Karpas-422 (cell line): ENCODE results near the gene P2RX1. TPM values are rescaled to one million over a fixed set of nuclear protein-coding genes. Genes with fewer than 3 reads are reported as not detected.
A peak's percentile ranks its signal among the peaks of the same experiment; 100 is the strongest.

Experiments
- DNase-seq: peaks from one replicate; pipeline ENCODE4 v3.0.0-alpha.2; 2015
- H2AFZ ChIP-seq: fragments of 200-600 bp; sonication (generic); 2 replicates; pipeline ENCODE4 v1.6.1; 2014; ENCODE audit warnings: antibody characterized with exemption, low read length, mixed read lengths
- H3K27ac ChIP-seq: fragments of 200-600 bp; sonication (generic); 2 replicates; pipeline ENCODE4 v1.5.1; 2014; ENCODE audit warnings: mild to moderate bottlenecking, low read length, moderate library complexity
- H3K27me3 ChIP-seq: fragments of 200-600 bp; sonication (generic); 2 replicates; pipeline ENCODE4 v1.6.1; 2014; ENCODE audit warnings: low read length, mixed read lengths
- H3K36me3 ChIP-seq: fragments of 200-600 bp; sonication (generic); 2 replicates; pipeline ENCODE4 v1.6.1; 2014; ENCODE audit warnings: low read length, mixed read lengths; ENCODE audit not compliant: insufficient read depth
- H3K4me1 ChIP-seq: fragments of 200-600 bp; sonication (generic); 2 replicates; pipeline ENCODE4 v1.6.1; 2014; ENCODE audit warnings: mild to moderate bottlenecking, low read length, mixed read lengths
- H3K4me2 ChIP-seq: fragments of 200-600 bp; sonication (generic); 2 replicates; pipeline ENCODE4 v1.6.1; 2014; ENCODE audit warnings: low read length, low read depth, mild to moderate bottlenecking; ENCODE audit not compliant: poor library complexity, severe bottlenecking
- H3K4me3 ChIP-seq: fragments of 200-600 bp; sonication (generic); 2 replicates; pipeline ENCODE4 v1.5.1; 2014; ENCODE audit warnings: mild to moderate bottlenecking, antibody characterized with exemption, low read length, mixed read lengths
- H3K79me2 ChIP-seq: fragments of 200-600 bp; sonication (generic); 2 replicates; pipeline ENCODE4 v1.6.1; 2014; ENCODE audit warnings: mild to moderate bottlenecking, low read length, mixed read lengths
- H3K9ac ChIP-seq: fragments of 200-600 bp; sonication (generic); 2 replicates; pipeline ENCODE4 v1.6.0; 2014; ENCODE audit warnings: low read length
- H3K9me2 ChIP-seq: fragments of 200-600 bp; sonication (generic), shearing (Covaris generic); replicated peaks from 2 replicates; pipeline ENCODE4 v1.6.0; 2014; ENCODE audit warnings: mild to moderate bottlenecking, low read length, moderate library complexity; ENCODE audit not compliant: insufficient read depth
- H3K9me3 ChIP-seq: fragments of 300-700, 200-600 bp; sonication (generic); 2 replicates; pipeline ENCODE4 v1.6.1; 2014; ENCODE audit warnings: low read length, mixed read lengths
- H4K20me1 ChIP-seq: fragments of 200-600 bp; sonication (generic); 2 replicates; pipeline ENCODE4 v1.6.1; 2014; ENCODE audit warnings: mild to moderate bottlenecking, antibody characterized with exemption, low read length, low read depth; ENCODE audit not compliant: insufficient read depth
- total RNA-seq: library from RNA; depleted of rRNA; stranded (reverse); fragments of >200 nt; shearing (Covaris generic); gene quantifications from 2 replicates; pipeline ENCODE4 v1.2.3, GENCODE V29; 2014; ENCODE audit warnings: low replicate concordance

The P2RX1 gene
- total RNA-seq, 1 experiment from 2014 or later = not detected

- no peak for DNase-seq
- Histone ChIP-seq H3K4me2 (no peak overlapping the region), H3K27ac (no peak overlapping the region), H2AFZ (no peak overlapping the region), H3K27me3 (no peaks in the 10 kb centered on the region), H3K4me1 (peaks cover 40% of the 10 kb centered on the region), H3K4me3 (no peak overlapping the region), H4K20me1 (peaks cover 7% of the 10 kb centered on the region), H3K79me2 (no peaks in the 10 kb centered on the region), H3K9me3 (no peaks in the 10 kb centered on the region), H3K9ac (no peak overlapping the region), H3K36me3 (no peaks in the 10 kb centered on the region), H3K9me2 (no peaks in the 10 kb centered on the region)
Observed at GRCh38 chr17:3918372-3919122, 2.3 kb upstream of the P2RX1 start.

- Histone ChIP-seq H3K4me2 (no peak overlapping the region), H2AFZ (no peak overlapping the region)
- DNase-seq = no peak
Observed at GRCh38 chr17:3917391-3917931, 1.2 kb upstream of the P2RX1 start.

GRCh38 chr17:3916825-3917224 is 560 bp upstream of the P2RX1 start:
- H3K9ac ChIP-seq = no peak overlapping the region; the same call in 1 of the 2 replicates
- no peak overlapping the region for H3K4me3 ChIP-seq

More at GRCh38 chr17:3917391-3917931, 1.2 kb upstream of the P2RX1 start:
- no peaks in the 10 kb centered on the region for H3K27me3 ChIP-seq
- H3K9ac ChIP-seq = no peak overlapping the region
- H3K4me1 ChIP-seq = peaks cover 33% of the 10 kb centered on the region
- no peaks in the 10 kb centered on the region for H3K9me2 ChIP-seq
- no peak overlapping the region for H3K4me3 ChIP-seq
- no peaks in the 10 kb centered on the region for H3K36me3 ChIP-seq
- no peaks in the 10 kb centered on the region for H3K79me2 ChIP-seq
- H3K9me3 ChIP-seq = no peaks in the 10 kb centered on the region
- H4K20me1 ChIP-seq = peaks cover 5% of the 10 kb centered on the region
- no peak overlapping the region for H3K27ac ChIP-seq

GRCh38 chr17:3915581-3915994 is 677 bp downstream of the P2RX1 start:
- Histone ChIP-seq H3K9ac (no peak overlapping the region), H3K9me2 (no peaks in the 10 kb centered on the region), H3K9me3 (no peaks in the 10 kb centered on the region), H3K4me3 (no peak overlapping the region), H3K4me1 (peaks cover 40% of the 10 kb centered on the region), H3K4me2 (no peak overlapping the region), H3K36me3 (no peaks in the 10 kb centered on the region), H4K20me1 (peaks cover 5% of the 10 kb centered on the region), H2AFZ (no peak overlapping the region), H3K27me3 (no peaks in the 10 kb centered on the region), H3K79me2 (no peaks in the 10 kb centered on the region), H3K27ac (no peak overlapping the region)
- no peak for DNase-seq

More at GRCh38 chr17:3916825-3917224, 560 bp upstream of the P2RX1 start:
- Histone ChIP-seq H3K4me1 (peaks cover 30% of the 10 kb centered on the region), H3K27ac (no peak overlapping the region), H2AFZ (no peak overlapping the region), H3K36me3 (no peaks in the 10 kb centered on the region), H3K79me2 (no peaks in the 10 kb centered on the region), H3K9me3 (no peaks in the 10 kb centered on the region), H3K9me2 (no peaks in the 10 kb centered on the region), H3K4me2 (peak overlapping the region; percentile 29), H3K27me3 (no peaks in the 10 kb centered on the region), H4K20me1 (peaks cover 5% of the 10 kb centered on the region)
- no peak for DNase-seq

GRCh38 chr17:3914312-3914670 is 2.0 kb downstream of the P2RX1 start:
- H3K9ac ChIP-seq = peak overlapping the region; percentile 58

GRCh38 chr17:3913531-3914311 is 2.5 kb downstream of the P2RX1 start:
- Histone ChIP-seq H3K4me2 (peak overlapping the region; percentile 67), H3K79me2 (no peaks in the 10 kb centered on the region)

More at GRCh38 chr17:3914312-3914670, 2.0 kb downstream of the P2RX1 start:
- Histone ChIP-seq H3K27ac (peak overlapping the region; percentile 81), H3K36me3 (no peaks in the 10 kb centered on the region), H3K9me3 (no peaks in the 10 kb centered on the region), H3K4me2 (peak overlapping the region; percentile 67), H3K4me3 (peak overlapping the region; percentile 33; the same call in 1 of the 2 replicates), H3K27me3 (no peaks in the 10 kb centered on the region), H3K79me2 (no peaks in the 10 kb centered on the region), H2AFZ (peak overlapping the region; percentile 19; the same call in 1 of the 2 replicates), H3K4me1 (peaks cover 40% of the 10 kb centered on the region), H3K9me2 (no peaks in the 10 kb centered on the region), H4K20me1 (peaks cover 5% of the 10 kb centered on the region)
- DNase-seq = peak; percentile 87

GRCh38 chr17:3912827-3913226 is 3.4 kb downstream of the P2RX1 start:
- Histone ChIP-seq H3K9me2 (no peaks in the 10 kb centered on the region), H3K9me3 (no peaks in the 10 kb centered on the region), H3K79me2 (no peaks in the 10 kb centered on the region), H4K20me1 (no peaks in the 10 kb centered on the region), H3K27me3 (no peaks in the 10 kb centered on the region), H3K4me2 (no peak overlapping the region), H2AFZ (no peak overlapping the region), H3K27ac (no peak overlapping the region), H3K4me1 (peaks cover 40% of the 10 kb centered on the region), H3K4me3 (no peak overlapping the region), H3K9ac (no peak overlapping the region), H3K36me3 (no peaks in the 10 kb centered on the region)
- DNase-seq = no peak

More at GRCh38 chr17:3913531-3914311, 2.5 kb downstream of the P2RX1 start:
- Histone ChIP-seq H3K9ac (peak overlapping the region; percentile 52), H3K4me1 (peaks cover 40% of the 10 kb centered on the region), H3K27ac (peak overlapping the region; percentile 81), H2AFZ (0 out of 2 replicates have a peak overlapping the region, but pooled peaks have one; percentile 19), H3K36me3 (no peaks in the 10 kb centered on the region), H3K9me3 (no peaks in the 10 kb centered on the region), H3K27me3 (no peaks in the 10 kb centered on the region), H3K9me2 (no peaks in the 10 kb centered on the region), H3K4me3 (peak overlapping the region; percentile 33; the same call in 1 of the 2 replicates), H4K20me1 (peaks cover 3% of the 10 kb centered on the region)
- peak; percentile 93 for DNase-seq
